Activated T-helper 1 cell treated with anti-CD3 and anti-CD28 coated beads, Interleukin-12 subunit alpha, Interleukin-12 subunit beta, Interleukin-2, Interleukin-4 antibody, amounts not matched to agents 30 ng/mL and 10 ng/mL and 1 ng/mL, durations not matched to agents 14 hours and 24 hours and 36 hours (primary cell): ENCODE measurements around the gene WDR64. TPM values are rescaled to one million over a fixed set of nuclear protein-coding genes. Genes with fewer than 3 reads are reported as not detected.
"Not testable (repeated sequence)": the region's sequence is repeated elsewhere in the genome, so short reads cannot be mapped to it uniquely, and the experiment has no call there.

Source experiments
- DNase-seq: peaks from one replicate; pipeline ENCODE4 v3.0.0; 2021; ENCODE audit warnings: low spot score
- H3K27ac Mint-ChIP-seq: one replicate; pipeline ENCODE4 v1.8.0; 2021; ENCODE audit warnings: mild to moderate bottlenecking, mixed read lengths
- H3K27me3 Mint-ChIP-seq: one replicate; pipeline ENCODE4 v1.8.0; 2022; ENCODE audit warnings: mild to moderate bottlenecking, moderate library complexity, mixed read lengths; ENCODE audit not compliant: insufficient read depth
- H3K36me3 Mint-ChIP-seq: one replicate; pipeline ENCODE4 v1.8.0; 2021; ENCODE audit warnings: low read depth, mixed read lengths
- H3K4me1 Mint-ChIP-seq: one replicate; pipeline ENCODE4 v1.8.0; 2021; ENCODE audit warnings: low read depth, mixed read lengths
- H3K4me3 Mint-ChIP-seq: one replicate; pipeline ENCODE4 v1.8.0; 2021; ENCODE audit warnings: mild to moderate bottlenecking, moderate library complexity, mixed read lengths
- H3K9me3 Mint-ChIP-seq: one replicate; pipeline ENCODE4 v1.8.0; 2021; ENCODE audit warnings: mixed read lengths
- intact Hi-C: fragments of 100-400 bp; cut with micrococcal nuclease; formaldehyde crosslinking; loops from one replicate; pipeline ENCODE4 v1.15.1; 2024
- total RNA-seq: library from RNA; stranded (reverse); gene quantifications from 2 replicates; pipeline ENCODE4 v1.2.3, GENCODE V29; 2022

WDR64 gene
- total RNA-seq, 1 donor from 2014 or later = not detected

GRCh38 chr1:241678536-241678935 is 26.5 kb downstream of the WDR64 start:
- H3K27ac Mint-ChIP-seq = no peak overlapping the region
- intact Hi-C loops = loop anchor here (5.0 kb wide), 1 partner anchor 146 kb away; the partner anchor contains the start of gene KMO

GRCh38 chr1:241679404-241679803 is 27.3 kb downstream of the WDR64 start:
- peaks cover 2% of the 10 kb centered on the region for H3K36me3 Mint-ChIP-seq
- peaks cover 5% of the 10 kb centered on the region for H3K27me3 Mint-ChIP-seq
- H3K4me1 Mint-ChIP-seq = peaks cover 19% of the 10 kb centered on the region
- no peak for DNase-seq
- intact Hi-C loops = loop anchor here (5.0 kb wide), 1 partner anchor 147 kb away; the partner anchor contains the start of gene KMO
- peaks cover 5% of the 10 kb centered on the region for H3K9me3 Mint-ChIP-seq
- no peak overlapping the region for H3K4me3 Mint-ChIP-seq
- no peak overlapping the region for H3K27ac Mint-ChIP-seq

More at GRCh38 chr1:241678536-241678935, 26.5 kb downstream of the WDR64 start:
- Mint-ChIP-seq H3K9me3 (peaks cover 5% of the 10 kb centered on the region), H3K4me3 (no peak overlapping the region), H3K36me3 (peaks cover 2% of the 10 kb centered on the region), H3K27me3 (peaks cover 5% of the 10 kb centered on the region), H3K4me1 (peaks cover 19% of the 10 kb centered on the region)
- DNase-seq = no peak

- peaks cover 5% of the 10 kb centered on the region for H3K27me3 Mint-ChIP-seq
- H3K9me3 Mint-ChIP-seq = peaks cover 5% of the 10 kb centered on the region
- intact Hi-C loops = loop anchor here (5.0 kb wide), 1 partner anchor 148 kb away; the partner anchor contains the start of gene KMO
- peaks cover 19% of the 10 kb centered on the region for H3K4me1 Mint-ChIP-seq
- H3K27ac Mint-ChIP-seq = no peak overlapping the region
- no peak for DNase-seq
- no peak overlapping the region for H3K4me3 Mint-ChIP-seq
- peaks cover 2% of the 10 kb centered on the region for H3K36me3 Mint-ChIP-seq
Measured at GRCh38 chr1:241679961-241680360, 27.9 kb downstream of the WDR64 start.

- not testable (repeated sequence) for DNase-seq
Measured at GRCh38 chr1:241681861-241682448, 29.9 kb downstream of the WDR64 start.

GRCh38 chr1:241682921-241683320 is 30.8 kb downstream of the WDR64 start:
- intact Hi-C loops = no loop called here
- Mint-ChIP-seq H3K27ac (no peak overlapping the region), H3K4me3 (no peak overlapping the region), H3K9me3 (peaks cover 5% of the 10 kb centered on the region), H3K36me3 (peaks cover 2% of the 10 kb centered on the region), H3K4me1 (peaks cover 2% of the 10 kb centered on the region), H3K27me3 (peaks cover 5% of the 10 kb centered on the region)
- DNase-seq = no peak

More at GRCh38 chr1:241681861-241682448, 29.9 kb downstream of the WDR64 start:
- H3K4me1 Mint-ChIP-seq, H3K27me3 Mint-ChIP-seq, intact Hi-C loops, H3K4me3 Mint-ChIP-seq, H3K9me3 Mint-ChIP-seq, H3K27ac Mint-ChIP-seq, H3K36me3 Mint-ChIP-seq: not testable (repeated sequence)

- Mint-ChIP-seq H3K9me3 (peaks cover 5% of the 10 kb centered on the region), H3K27me3 (peaks cover 5% of the 10 kb centered on the region), H3K4me1 (no peaks in the 10 kb centered on the region), H3K4me3 (no peak overlapping the region), H3K36me3 (peaks cover 2% of the 10 kb centered on the region), H3K27ac (no peak overlapping the region)
- intact Hi-C loops = no loop called here
- no peak for DNase-seq
Measured at GRCh38 chr1:241684108-241684507, 32.0 kb downstream of the WDR64 start.

- Mint-ChIP-seq H3K4me3 (no peak overlapping the region), H3K27ac (no peak overlapping the region), H3K27me3 (peaks cover 2% of the 10 kb centered on the region), H3K36me3 (no peaks in the 10 kb centered on the region), H3K4me1 (no peaks in the 10 kb centered on the region), H3K9me3 (no peaks in the 10 kb centered on the region)
- intact Hi-C loops = no loop called here
- DNase-seq = no peak
Measured at GRCh38 chr1:241688940-241689368, 36.9 kb downstream of the WDR64 start.

- Mint-ChIP-seq H3K4me3 (no peak overlapping the region), H3K36me3 (no peaks in the 10 kb centered on the region), H3K27me3 (peaks cover 2% of the 10 kb centered on the region), H3K9me3 (no peaks in the 10 kb centered on the region), H3K27ac (no peak overlapping the region), H3K4me1 (no peaks in the 10 kb centered on the region)
- no peak for DNase-seq
- intact Hi-C loops = no loop called here
Measured at GRCh38 chr1:241695246-241696171, 43.4 kb downstream of the WDR64 start.

- H3K27me3 Mint-ChIP-seq = peaks cover 2% of the 10 kb centered on the region
- H3K4me1 Mint-ChIP-seq = no peaks in the 10 kb centered on the region
Measured at GRCh38 chr1:241696172-241696814, 44.2 kb downstream of the WDR64 start.

GRCh38 chr1:241696815-241697639 is 44.9 kb downstream of the WDR64 start:
- Mint-ChIP-seq H3K27me3 (peaks cover 2% of the 10 kb centered on the region), H3K36me3 (no peaks in the 10 kb centered on the region), H3K27ac (no peak overlapping the region), H3K4me3 (no peak overlapping the region), H3K4me1 (no peaks in the 10 kb centered on the region), H3K9me3 (no peaks in the 10 kb centered on the region)
- intact Hi-C loops = no loop called here
- DNase-seq = no peak

More at GRCh38 chr1:241696172-241696814, 44.2 kb downstream of the WDR64 start:
- intact Hi-C loops = no loop called here
- Mint-ChIP-seq H3K4me3 (no peak overlapping the region), H3K27ac (no peak overlapping the region), H3K9me3 (no peaks in the 10 kb centered on the region), H3K36me3 (no peaks in the 10 kb centered on the region)
- DNase-seq = no peak

GRCh38 chr1:241697640-241698018 is 45.5 kb downstream of the WDR64 start:
- H3K4me1 Mint-ChIP-seq = no peaks in the 10 kb centered on the region
- H3K4me3 Mint-ChIP-seq = no peak overlapping the region

GRCh38 chr1:241698177-241698576 is 46.1 kb downstream of the WDR64 start:
- no peaks in the 10 kb centered on the region for H3K27me3 Mint-ChIP-seq
- no peak overlapping the region for H3K4me3 Mint-ChIP-seq
- H3K36me3 Mint-ChIP-seq = no peaks in the 10 kb centered on the region
- no peak for DNase-seq
- no peaks in the 10 kb centered on the region for H3K4me1 Mint-ChIP-seq
- H3K9me3 Mint-ChIP-seq = no peaks in the 10 kb centered on the region
- intact Hi-C loops = no loop called here
- no peak overlapping the region for H3K27ac Mint-ChIP-seq

More at GRCh38 chr1:241697640-241698018, 45.5 kb downstream of the WDR64 start:
- no peak overlapping the region for H3K27ac Mint-ChIP-seq
- no peak for DNase-seq
- intact Hi-C loops = no loop called here
- no peaks in the 10 kb centered on the region for H3K9me3 Mint-ChIP-seq
- peaks cover 2% of the 10 kb centered on the region for H3K27me3 Mint-ChIP-seq
- H3K36me3 Mint-ChIP-seq = no peaks in the 10 kb centered on the region
